Measurements from ENCODE around the gene ABHD17C. TPM values are rescaled to one million over a fixed set of nuclear protein-coding genes. Genes with fewer than 3 reads are reported as not detected.

Gene ABHD17C
- total and polyA plus RNA-seq, 2 of the 8 experiments (the other 6 are each of a cell fraction or from before 2014, with no cell fraction given) = 20.2 to 29.8 TPM

- Histone ChIP-seq H3K4me1 (replicated peaks in 1 of 4; ENCODE audit: control insufficient read depth in 3 of 4, insufficient read depth in 4 of 4, low read length in 3 of 4) (no peaks in the 10 kb centered on the region; a peak in 1 of 7 replicates), H3K36me3 (ENCODE audit: control insufficient read depth in 2 of 4, insufficient read depth in 4 of 4, low read length in 3 of 4) (no peaks in the 10 kb centered on the region), H4K20me1 (replicated peaks in 1 of 2; ENCODE audit: control insufficient read depth in 1 of 2, insufficient read depth in 2 of 2, low read length in 2 of 2) (no peaks in the 10 kb centered on the region), H3K23me2 (ENCODE audit: low read depth, low read length) (peaks cover 2% of the 10 kb centered on the region), H3K4me3 (ENCODE audit: extremely low read depth in 1 of 4, insufficient read depth in 2 of 4, low read depth in 3 of 4, low read length in 4 of 4) (no peak overlapping the region), H3K9ac (replicated peaks in 1 of 4; ENCODE audit: extremely low read depth in 1 of 4, low read depth in 3 of 4, low read length in 3 of 4) (no peak overlapping the region), H2BK5ac (ENCODE audit: low read depth, low read length) (no peak overlapping the region), H3K79me2 (ENCODE audit: control insufficient read depth in 1 of 2, insufficient read depth in 2 of 2, low read length in 2 of 2) (no peaks in the 10 kb centered on the region), H4K8ac (ENCODE audit: extremely low read depth, insufficient read depth, low read length) (no peak overlapping the region), H3K4ac (replicated peaks; ENCODE audit: insufficient read length, low read depth, low read length) (no peak overlapping the region), H4K91ac (replicated peaks; ENCODE audit: insufficient read length, low read length) (no peak overlapping the region), H2AFZ (ENCODE audit: low read length) (no peak overlapping the region), H2BK120ac (replicated peaks; ENCODE audit: low read depth, low read length) (no peak overlapping the region), H3K23ac (ENCODE audit: insufficient read length) (no peak overlapping the region), H3K56ac (replicated peaks; ENCODE audit: insufficient read length, low read depth, low read length) (no peak overlapping the region), H2BK15ac (ENCODE audit: low read length) (no peak overlapping the region), H2BK12ac (ENCODE audit: low read depth, low read length) (no peak overlapping the region), H3K18ac (ENCODE audit: extremely low read depth, low read length) (no peak overlapping the region), H3K14ac (ENCODE audit: insufficient read length) (no peak overlapping the region), H3K4me2 (ENCODE audit: insufficient read depth in 1 of 2, low read depth in 2 of 2, low read length in 2 of 2) (no peak overlapping the region), H3K79me1 (ENCODE audit: low read depth, low read length) (no peaks in the 10 kb centered on the region; the same call in 1 of the 2 replicates), H3K9me3 (ENCODE audit: insufficient read depth in 2 of 2, low read depth in 1 of 2, low read length in 1 of 2) (no peaks in the 10 kb centered on the region), H2AK5ac (ENCODE audit: low read depth, low read length) (no peak overlapping the region), H2BK20ac (ENCODE audit: low read length) (no peak overlapping the region), H4K5ac (ENCODE audit: insufficient read length, low read depth, low read length) (no peak overlapping the region), H3K27me3 (replicated peaks in 1 of 4; ENCODE audit: control insufficient read depth in 3 of 4, extremely low read depth in 1 of 4, insufficient read depth in 3 of 4, low read length in 3 of 4) (peaks cover 0 to 15% (median 7%) of the 10 kb centered on the region in 4 experiments; a peak in 6 of 7 replicates), H3K27ac (ENCODE audit: low read depth, low read length) (no peak overlapping the region)
- FAIRE-seq (no peak), DNase-seq (ENCODE audit: low read depth in 1 of 2, low spot score in 2 of 2) (no peak)
- CTCF ChIA-PET (ENCODE audit: partially characterized antibody) = interaction anchor here (0.8 to 4.2 kb wide), 13 partner anchors 8 to 218 kb away, joined by 3 to 31 read pairs (median 4); no protein-coding TSS in a partner anchor
- TF ChIP-seq SP2 (IDR thresholded peaks at IDR 0.05; ENCODE audit: low read length) = no peak
- TF ChIP-seq CHD2 (IDR thresholded peaks at IDR 0.05; ENCODE audit: low read length) = no peak
- no peak for TF ChIP-seq SIX5 (IDR thresholded peaks at IDR 0.05; ENCODE audit: low read depth, low read length)
- no peak for TF ChIP-seq RNF2 (IDR thresholded peaks at IDR 0.05; ENCODE audit: borderline replicate concordance, low read depth, low read length, missing control alignments, poor library complexity, severe bottlenecking)
- TF ChIP-seq JUND (IDR thresholded peaks at IDR 0.05; ENCODE audit: low read length) = no peak
- no peak for TF ChIP-seq SP1 (IDR thresholded peaks at IDR 0.05; ENCODE audit: low read depth, low read length)
- TF ChIP-seq CBX8 (IDR thresholded peaks at IDR 0.05; ENCODE audit: borderline replicate concordance, low read depth, low read length) = no peak
- no peak for TF ChIP-seq POU5F1 (IDR thresholded peaks at IDR 0.05; ENCODE audit: low read depth, low read length)
- TF ChIP-seq BRCA1 (IDR thresholded peaks at IDR 0.05; ENCODE audit: low read depth, low read length) = no peak
- TF ChIP-seq CBX5 (IDR thresholded peaks at IDR 0.05; ENCODE audit: low read depth, low read length) = no peak
- POLR2A ChIA-PET (ENCODE audit: partially characterized antibody) = no interaction called here
- 89% methylated on average over 5 of the region's 5 CpGs; no CpG with 5 or more reads in 1 of the 2 experiments for WGBS, 2 experiments (ENCODE audit: extremely low coverage in 1 of 2, insufficient coverage in 1 of 2, insufficient read length in 1 of 2, insufficient replicate concordance in 2 of 2, low coverage in 1 of 2, low lambda C conversion rate in 2 of 2, missing lambda C conversion rate in 1 of 2)
Measured at GRCh38 chr15:80785335-80785734, 90.2 kb downstream of the ABHD17C start.

All from H1 (cell line).